Subcutaneous abdominal adipose tissue (tissue), 5 donors: ENCODE results near the gene CHSY1.

Experiments used
- H3K27ac ChIP-seq: one replicate; pipeline ENCODE4 v1.7.0; 2013; ENCODE audit warnings: low read depth, mild to moderate bottlenecking, inconsistent platforms, low read length, moderate library complexity
- H3K27me3 ChIP-seq, 5 donors: one replicate each; pipeline ENCODE4 v1.7.0; 2013; ENCODE audit warnings: low read length in 5 of 5, inconsistent platforms in 1 of 5; ENCODE audit not compliant: control insufficient read depth in 5 of 5, insufficient read depth in 4 of 5
- H3K36me3 ChIP-seq, 5 donors: one replicate each; pipeline ENCODE4 v1.7.0; 2013; ENCODE audit warnings: low read length in 5 of 5; ENCODE audit not compliant: control insufficient read depth in 5 of 5, insufficient read depth in 5 of 5
- H3K4me1 ChIP-seq, 5 donors: one replicate each; pipeline ENCODE4 v1.7.0; 2013; ENCODE audit warnings: low read length in 5 of 5, mild to moderate bottlenecking in 3 of 5, moderate library complexity in 1 of 5; ENCODE audit not compliant: control insufficient read depth in 5 of 5, insufficient read depth in 5 of 5
- H3K4me3 ChIP-seq, 5 donors: one replicate each; pipeline ENCODE4 v1.7.0; 2013; ENCODE audit warnings: low read length in 5 of 5, low read depth in 1 of 5
- H3K9ac ChIP-seq, 5 donors: one replicate each; pipeline ENCODE4 v1.7.0; 2013; ENCODE audit warnings: low read length in 5 of 5, mild to moderate bottlenecking in 4 of 5, moderate library complexity in 3 of 5
- H3K9me3 ChIP-seq, 5 donors: one replicate each; pipeline ENCODE4 v1.7.0; 2013; ENCODE audit warnings: low read length in 5 of 5; ENCODE audit not compliant: control insufficient read depth in 5 of 5
- donor health status: healthy.
- donor health status: healthy.
- donor health status: healthy.
- donor health status: healthy.
- donor health status: healthy.

CHSY1 gene

DNA sequence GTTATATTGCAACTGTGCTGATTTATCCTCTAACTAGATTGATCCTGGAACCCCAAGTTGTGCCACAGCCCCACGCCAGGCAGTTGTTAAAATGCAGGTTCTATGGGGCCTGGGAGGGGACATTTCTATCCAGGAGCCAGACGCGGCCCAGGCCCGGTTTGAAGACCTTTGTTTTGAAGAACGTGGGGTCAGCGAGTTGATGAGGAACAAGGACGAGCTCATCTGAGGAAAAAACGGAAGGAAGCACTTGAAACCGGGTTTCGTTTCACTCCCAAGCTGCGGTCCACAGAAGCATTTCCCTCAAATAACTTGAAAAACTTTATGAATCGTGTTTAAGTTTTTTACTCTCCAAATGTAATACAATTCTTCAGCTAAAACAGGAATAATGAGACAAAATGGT is 76.4 kb downstream of the CHSY1 start:
- H3K4me1 ChIP-seq, result peaks cover 0 to 47% (median 21%) of the 10 kb centered on the region in 5 donors
- no peak overlapping the region for H3K9ac ChIP-seq
- no peaks in the 10 kb centered on the region for H3K27me3 ChIP-seq
- no peak overlapping the region for H3K4me3 ChIP-seq
- H3K36me3 ChIP-seq, result peaks cover 0 to 21% (median 14%) of the 10 kb centered on the region in 5 donors
- H3K27ac ChIP-seq, result peak overlapping the region; percentile 40
- H3K9me3 ChIP-seq, result no peaks in the 10 kb centered on the region

DNA sequence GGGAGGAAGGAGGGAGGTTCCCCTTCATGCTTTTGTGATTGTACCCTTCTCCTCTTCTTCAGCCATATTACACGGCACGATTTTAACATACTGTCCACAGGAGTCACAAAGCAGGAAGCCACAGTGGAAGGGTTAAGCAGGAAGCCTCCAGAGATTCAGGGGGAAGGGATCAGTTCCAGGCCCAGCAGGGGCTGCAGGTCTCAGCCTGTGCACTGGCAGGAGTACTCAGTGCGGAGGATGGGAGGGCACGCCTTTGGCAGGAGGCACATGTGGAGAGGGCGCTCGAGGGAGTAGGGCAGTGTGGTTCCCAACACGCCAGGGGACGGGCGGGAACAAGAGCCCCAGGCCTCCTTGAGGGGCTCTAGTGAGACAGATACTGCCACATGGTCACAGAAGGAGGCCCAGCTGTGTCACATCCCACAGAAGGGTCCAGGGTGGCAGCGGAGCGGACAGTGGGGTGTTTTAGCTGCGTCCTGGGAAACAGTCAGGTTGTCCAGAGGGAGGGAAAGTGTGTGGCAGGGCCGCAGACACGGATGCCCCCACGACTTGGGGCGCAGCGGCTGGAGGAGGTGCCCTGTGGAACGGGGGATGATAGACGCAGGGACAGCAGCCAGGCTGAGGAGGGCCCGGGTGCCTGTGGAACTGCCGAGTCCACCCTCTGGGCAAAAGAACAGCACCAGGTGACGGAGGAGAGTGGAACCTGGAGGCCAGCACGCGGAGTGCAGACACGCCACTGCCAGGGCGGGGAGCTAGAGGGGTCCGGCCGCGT is 77.5 kb downstream of the CHSY1 start:
- Histone ChIP-seq H3K27me3 (no peaks in the 10 kb centered on the region), H3K4me3 (no peak overlapping the region), H3K36me3 (peaks cover 0 to 21% (median 14%) of the 10 kb centered on the region in 5 donors), H3K4me1 (peaks cover 0 to 57% (median 21%) of the 10 kb centered on the region in 5 donors), H3K9ac (no peak overlapping the region), H3K27ac (no peak overlapping the region), H3K9me3 (no peaks in the 10 kb centered on the region)

DNA sequence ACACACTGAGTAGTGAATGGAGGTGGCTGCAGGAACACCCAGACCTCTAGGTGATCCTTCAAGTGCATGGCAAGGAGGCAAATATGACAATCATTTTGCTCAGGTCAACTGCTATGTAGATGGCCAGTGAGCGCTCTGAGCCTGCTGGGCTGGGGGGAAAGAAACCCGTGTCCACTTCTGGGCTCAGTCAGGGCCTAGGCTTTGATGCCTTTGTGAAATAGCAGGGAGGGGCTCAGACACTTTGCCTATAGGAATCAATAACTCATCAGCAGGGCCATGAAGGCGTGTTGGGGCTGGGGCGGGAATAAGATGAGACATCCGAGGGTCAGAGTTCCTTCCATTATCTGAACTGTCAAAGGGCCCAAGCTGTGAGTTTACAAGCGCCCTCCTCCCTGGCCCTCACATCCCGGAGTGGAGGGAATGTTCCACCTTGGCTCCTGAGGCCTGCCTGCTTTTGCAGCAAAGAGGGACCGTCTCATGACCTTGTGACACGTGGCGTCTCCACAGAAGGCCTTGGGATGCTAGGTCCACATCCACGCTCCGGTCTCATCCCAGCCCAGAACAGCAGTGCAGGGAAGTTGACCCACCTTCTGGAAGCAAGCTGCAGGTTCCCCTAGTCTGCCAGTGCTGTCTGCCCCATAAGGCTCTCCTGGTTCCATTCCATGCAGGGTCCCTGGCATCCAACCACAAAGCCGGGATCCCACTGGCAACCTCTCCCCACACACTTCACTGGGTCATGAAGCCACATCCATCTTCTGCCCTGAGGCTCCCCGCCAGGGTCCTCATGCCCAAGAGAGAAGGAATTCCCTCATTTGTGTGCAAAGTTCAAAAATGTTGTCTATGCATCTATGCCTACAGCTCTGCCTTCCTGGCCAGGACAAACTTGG is 78.4 kb downstream of the CHSY1 start:
- no peaks in the 10 kb centered on the region for H3K27me3 ChIP-seq

DNA sequence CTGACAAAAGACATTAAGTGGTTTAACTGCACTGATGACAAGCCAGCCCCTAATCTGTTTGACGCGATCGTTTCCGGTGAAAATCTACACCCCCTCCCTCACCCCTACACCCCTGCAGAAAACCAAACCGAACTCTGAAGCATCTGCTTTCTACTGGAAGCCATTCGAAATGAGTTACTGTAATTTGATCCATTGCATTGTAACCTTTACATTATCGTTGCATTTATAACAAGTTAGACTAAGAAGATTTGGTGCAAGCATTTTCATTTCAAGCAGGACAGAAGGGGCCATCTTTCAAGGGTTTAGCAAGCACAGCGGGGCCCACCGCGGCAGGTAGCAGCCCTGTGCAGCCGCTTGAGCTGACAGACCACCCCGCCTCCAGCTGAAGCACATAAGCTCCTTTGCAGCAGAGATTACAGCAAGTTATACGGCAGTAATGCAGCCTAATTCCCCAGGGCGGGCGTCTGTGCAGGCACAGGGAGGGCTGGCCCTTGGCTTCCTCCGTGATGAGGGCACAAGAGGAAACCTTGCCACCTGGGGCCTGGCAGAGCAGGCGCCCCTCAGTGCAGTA is 79.3 kb downstream of the CHSY1 start:
- no peak overlapping the region for H3K27ac ChIP-seq
- H3K4me1 ChIP-seq, result peaks cover 0 to 73% (median 28%) of the 10 kb centered on the region in 5 donors
- H3K9ac ChIP-seq, result no peak overlapping the region
- H3K27me3 ChIP-seq, result no peaks in the 10 kb centered on the region
- no peak overlapping the region for H3K4me3 ChIP-seq
- H3K36me3 ChIP-seq, result peaks cover 0 to 9% (median 4%) of the 10 kb centered on the region in 5 donors
- no peaks in the 10 kb centered on the region for H3K9me3 ChIP-seq

More for the DNA sequence above, 78.4 kb downstream of the CHSY1 start:
- Histone ChIP-seq H3K9me3 (no peaks in the 10 kb centered on the region), H3K9ac (no peak overlapping the region), H3K4me1 (peaks cover 0 to 65% (median 24%) of the 10 kb centered on the region in 5 donors), H3K4me3 (no peak overlapping the region), H3K27ac (no peak overlapping the region), H3K36me3 (peaks cover 0 to 17% (median 11%) of the 10 kb centered on the region in 5 donors)

DNA sequence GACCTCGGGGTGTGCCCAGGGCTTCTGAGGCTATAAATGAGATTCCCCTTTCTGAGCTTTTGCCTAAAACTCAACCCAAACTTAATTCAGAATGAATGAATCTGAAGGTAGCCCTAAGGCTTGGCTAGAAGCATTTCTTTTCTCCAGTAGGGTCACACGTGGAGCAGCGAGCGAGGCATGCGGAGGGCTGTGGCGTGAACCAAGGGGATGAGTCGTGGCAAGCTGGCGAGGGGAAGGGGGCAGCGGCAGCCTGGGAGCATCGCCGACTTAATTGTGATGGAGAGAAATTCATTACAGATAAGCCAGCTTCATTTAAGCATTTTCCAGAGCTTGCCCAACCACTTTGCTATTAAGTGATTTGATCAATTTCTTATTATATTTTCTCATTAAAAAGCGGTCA is 79.9 kb downstream of the CHSY1 start:
- Histone ChIP-seq H3K36me3 (peaks cover 0 to 7% (median 4%) of the 10 kb centered on the region in 5 donors), H3K9me3 (no peaks in the 10 kb centered on the region), H3K9ac (no peak overlapping the region), H3K4me3 (no peak overlapping the region), H3K27me3 (no peaks in the 10 kb centered on the region), H3K4me1 (peaks cover 0 to 74% (median 28%) of the 10 kb centered on the region in 5 donors), H3K27ac (no peak overlapping the region)

DNA sequence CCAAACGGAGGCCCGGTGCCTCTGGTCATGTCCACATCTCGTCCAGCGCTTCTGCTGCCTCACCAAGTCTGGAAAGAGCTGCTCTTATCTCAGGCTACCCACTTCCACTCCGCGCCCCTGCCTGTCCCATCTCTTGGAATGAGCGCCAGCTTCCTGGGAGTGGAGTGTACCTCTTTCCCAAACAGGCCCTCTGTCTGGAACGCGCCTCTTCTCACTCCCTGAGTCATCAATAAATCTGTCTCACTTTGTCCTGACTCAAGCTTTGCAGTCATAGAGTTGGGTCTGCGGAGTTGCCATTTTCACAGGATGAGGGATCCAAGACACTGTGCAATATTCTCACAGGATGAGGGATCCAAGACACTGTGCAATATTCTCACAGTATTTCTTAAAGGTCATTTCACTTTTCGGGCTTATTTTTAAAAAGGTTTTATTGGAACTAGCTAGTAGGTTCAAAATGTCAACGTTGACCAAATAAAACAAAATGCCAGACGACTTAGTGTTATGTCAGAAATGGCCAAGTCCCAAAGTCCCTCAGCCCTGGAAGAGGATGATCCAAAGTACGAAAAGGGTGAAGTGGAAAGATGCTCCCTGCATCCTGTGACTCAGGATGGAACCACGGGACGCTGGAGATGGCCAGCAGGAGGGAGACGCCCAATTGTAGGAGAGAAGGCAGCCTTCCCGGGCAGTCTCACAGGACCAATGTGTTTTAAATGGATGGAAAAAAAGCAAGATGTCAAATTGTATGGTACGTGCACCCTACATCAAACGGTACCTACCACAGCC is 81.1 kb downstream of the CHSY1 start:
- peaks cover 0 to 68% (median 26%) of the 10 kb centered on the region in 5 donors for H3K4me1 ChIP-seq
- H3K36me3 ChIP-seq, result peaks cover 0 to 7% (median 4%) of the 10 kb centered on the region in 5 donors
- peak overlapping the region in 1 of 5 donors; percentile 7 for H3K9ac ChIP-seq
- H3K9me3 ChIP-seq, result peaks cover 0 to 10% (median 9%) of the 10 kb centered on the region in 5 donors
- no peaks in the 10 kb centered on the region for H3K27me3 ChIP-seq
- H3K27ac ChIP-seq, result peak overlapping the region; percentile 40
- peak overlapping the region in 1 of 5 donors; percentile 4 for H3K4me3 ChIP-seq

DNA sequence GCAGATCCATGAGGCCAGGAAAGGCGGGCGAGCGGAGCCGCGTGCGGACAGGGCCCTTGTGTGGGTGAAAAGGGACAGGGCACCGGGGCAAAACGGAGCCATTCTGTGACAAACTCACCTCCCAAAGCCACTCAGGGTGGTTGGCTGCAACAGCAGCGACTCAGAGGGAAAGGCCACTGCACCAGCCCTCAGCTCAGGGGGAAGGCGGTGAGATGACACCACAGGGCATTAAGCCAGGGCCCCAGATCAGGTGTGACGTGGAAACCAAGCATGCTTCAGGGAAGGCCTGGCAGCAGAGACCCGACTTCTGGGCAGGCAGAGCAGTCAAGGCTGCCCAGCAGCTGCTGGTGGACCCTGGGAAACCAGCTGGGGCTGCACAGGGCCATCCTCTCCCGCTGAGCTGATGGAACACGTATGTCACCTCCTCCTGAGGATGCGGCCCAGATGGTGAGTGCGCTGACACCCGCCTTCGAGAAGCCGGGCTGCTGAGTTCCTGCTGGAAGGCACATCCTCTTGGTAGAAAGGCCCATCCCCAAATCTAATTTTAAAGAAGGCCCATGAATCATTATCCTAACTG is 82.3 kb downstream of the CHSY1 start:
- peaks cover 0 to 59% (median 18%) of the 10 kb centered on the region in 5 donors for H3K4me1 ChIP-seq
- H3K36me3 ChIP-seq, result peaks cover 0 to 7% (median 0%) of the 10 kb centered on the region in 5 donors
- no peak overlapping the region for H3K27ac ChIP-seq
- no peak overlapping the region for H3K4me3 ChIP-seq
- peaks cover 0 to 17% (median 13%) of the 10 kb centered on the region in 5 donors for H3K9me3 ChIP-seq
- H3K27me3 ChIP-seq, result no peaks in the 10 kb centered on the region
- H3K9ac ChIP-seq, result no peak overlapping the region

DNA sequence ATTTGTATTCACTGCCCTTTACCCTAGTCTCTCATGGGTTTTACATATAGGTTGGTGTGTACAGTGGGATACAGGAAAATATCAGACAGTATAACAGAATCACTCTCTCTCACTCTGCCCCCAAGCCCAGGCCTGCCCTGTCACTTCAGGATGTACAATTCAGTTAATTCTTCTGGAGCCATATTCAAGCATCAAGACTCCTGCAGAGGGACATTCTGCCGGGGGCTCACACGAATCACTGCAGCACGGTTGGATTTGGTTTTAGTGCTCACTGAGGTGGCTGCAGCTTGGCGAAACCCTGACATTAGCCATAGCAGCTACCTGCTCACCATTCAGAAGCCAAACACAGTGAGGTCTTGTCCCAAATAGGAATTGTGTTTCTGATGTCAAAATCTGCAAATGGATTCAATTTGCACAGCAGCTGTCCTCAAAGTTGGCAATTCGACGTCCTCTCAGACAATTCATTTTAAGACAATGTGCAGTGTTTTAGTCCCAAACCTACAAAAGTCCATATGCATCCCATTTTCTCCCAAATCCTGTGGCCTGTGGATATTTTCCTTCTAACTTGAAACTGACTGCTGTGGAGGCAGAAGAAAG is 82.9 kb downstream of the CHSY1 start:
- H3K27me3 ChIP-seq, result no peaks in the 10 kb centered on the region
- H3K9ac ChIP-seq, result peak overlapping the region in 1 of 5 donors; percentile 56
- H3K27ac ChIP-seq, result peak overlapping the region; percentile 86
- peaks cover 0 to 3% (median 0%) of the 10 kb centered on the region in 5 donors for H3K36me3 ChIP-seq
- H3K9me3 ChIP-seq, result peaks cover 0 to 23% (median 17%) of the 10 kb centered on the region in 5 donors
- H3K4me1 ChIP-seq, result peaks cover 0 to 54% (median 13%) of the 10 kb centered on the region in 5 donors
- H3K4me3 ChIP-seq, result peak overlapping the region in 1 of 5 donors; percentile 46

DNA sequence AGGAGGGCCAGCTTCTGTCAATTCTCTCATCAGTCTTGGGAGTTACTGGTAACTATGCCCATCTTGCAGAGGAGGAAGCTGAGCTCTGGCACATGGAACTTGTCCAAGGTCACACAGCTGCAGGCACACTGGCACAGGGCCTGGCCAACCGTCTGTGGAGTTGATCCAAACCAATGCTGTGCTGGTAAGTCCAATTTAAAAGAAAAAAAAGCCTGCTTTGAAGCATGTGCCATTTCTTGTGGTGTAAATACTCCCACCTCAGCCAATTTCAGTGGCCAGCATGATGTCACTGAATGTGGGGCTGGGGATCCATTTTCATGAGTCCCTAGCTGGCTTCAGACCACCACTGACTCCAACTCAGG is 83.4 kb downstream of the CHSY1 start:
- Histone ChIP-seq H3K27me3 (no peaks in the 10 kb centered on the region), H3K9me3 (peaks cover 0 to 23% (median 17%) of the 10 kb centered on the region in 5 donors), H3K4me3 (peak overlapping the region in 4 of 5 donors; percentile 8 to 46 (median 22)), H3K27ac (peak overlapping the region; percentile 86), H3K9ac (peak overlapping the region in 1 of 5 donors; percentile 56), H3K36me3 (no peaks in the 10 kb centered on the region), H3K4me1 (peaks cover 0 to 48% (median 7%) of the 10 kb centered on the region in 5 donors)
